HL-60 (cell line): ENCODE data around the gene TMEM98.
"Not testable (repeated sequence)": the region's sequence is repeated elsewhere in the genome, so short reads cannot be mapped to it uniquely, and the experiment has no call there.

Experiments
- DNase-seq, 2 experiments: peaks; one replicate each; pipeline ENCODE4 v3.0.0-alpha.2; 2010 to 2020; ENCODE audit warnings: low read depth in 1 of 2, low spot score in 1 of 2
- H3K27ac ChIP-seq: fragments of 250-450 bp; sonication (Bioruptor Pico); replicated peaks from 2 replicates; pipeline ENCODE4 v1.5.1; 2020; ENCODE audit warnings: mild to moderate bottlenecking, moderate library complexity
- H3K27me3 ChIP-seq: fragments of 250-450 bp; sonication (Bioruptor Pico); 2 replicates; pipeline ENCODE4 v1.5.1; 2021; ENCODE audit warnings: mild to moderate bottlenecking, moderate library complexity; ENCODE audit not compliant: insufficient read depth, poor library complexity, severe bottlenecking
- H3K4me3 ChIP-seq: replicated peaks from 2 replicates; pipeline ENCODE4 v1.5.1; 2011; ENCODE audit warnings: mild to moderate bottlenecking, control low read depth, low read length; ENCODE audit not compliant: insufficient read depth
- CTCF ChIP-seq: IDR thresholded peaks from one replicate; pipeline ENCODE4 v1.5.1; 2011; ENCODE audit warnings: low read length, control low read depth, inconsistent platforms; ENCODE audit not compliant: insufficient read depth
- GABPA ChIP-seq: IDR thresholded peaks from 2 replicates; pipeline ENCODE4 v1.6.1; 2012; ENCODE audit warnings: low read depth
- POLR2AphosphoS5 ChIP-seq: IDR thresholded peaks from 2 replicates; pipeline ENCODE4 v1.6.1; 2012; ENCODE audit warnings: low read depth
- REST ChIP-seq: IDR thresholded peaks from 2 replicates; pipeline ENCODE4 v1.6.1; 2012; ENCODE audit warnings: low read depth; ENCODE audit not compliant: insufficient replicate concordance
- SPI1 ChIP-seq: IDR thresholded peaks from 2 replicates; pipeline ENCODE4 v1.6.1; 2012; ENCODE audit warnings: low read depth, mild to moderate bottlenecking, borderline replicate concordance

TMEM98 gene

GRCh38 chr17:32949181-32949580, 21.2 kb downstream of the TMEM98 start:
- Histone ChIP-seq H3K4me3 (no peak overlapping the region), H3K27ac (no peak overlapping the region)

GRCh38 chr17:32952491-32952890, 24.5 kb downstream of the TMEM98 start:
- DNase-seq, H3K27ac ChIP-seq, H3K27me3 ChIP-seq, H3K4me3 ChIP-seq: not testable (repeated sequence)

More at GRCh38 chr17:32949181-32949580, 21.2 kb downstream of the TMEM98 start:
- H3K27me3 ChIP-seq = no peaks in the 10 kb centered on the region
- TF ChIP-seq CTCF (no peak), SPI1 (no peak), POLR2AphosphoS5 (no peak), GABPA (no peak), REST (no peak)
- no peak for DNase-seq

GRCh38 chr17:32953045-32953444, 25.1 kb downstream of the TMEM98 start:
- Histone ChIP-seq H3K4me3 (no peak overlapping the region), H3K27me3 (no peaks in the 10 kb centered on the region), H3K27ac (no peak overlapping the region)
- DNase-seq = no peak
- TF ChIP-seq SPI1 = peak; percentile 18; the same call in 1 of the 2 replicates
- TF ChIP-seq REST = no peak

GRCh38 chr17:32953857-32954256, 25.9 kb downstream of the TMEM98 start:
- no peak for DNase-seq
- Histone ChIP-seq H3K4me3 (no peak overlapping the region), H3K27ac (no peak overlapping the region), H3K27me3 (no peaks in the 10 kb centered on the region)
- TF ChIP-seq REST (no peak), POLR2AphosphoS5 (no peak), SPI1 (no peak), GABPA (no peak), CTCF (no peak)
